Measurements from ENCODE around the gene RAPGEF3. TPM values are rescaled to one million over a fixed set of nuclear protein-coding genes. Genes with fewer than 3 reads are reported as not detected.

Gene RAPGEF3
- total and polyA plus RNA-seq, 9 donors = 7.5 to 20.5 (median 11.6) TPM

- 79% methylated on average over 8 of the region's 10 CpGs for whole genome bisulfite sequencing (ENCODE audit: insufficient coverage)
- Histone ChIP-seq H3K27me3 (ENCODE audit: control insufficient read depth, insufficient read depth, low read length) (no peaks in the 10 kb centered on the region), H3K36me3 (ENCODE audit: control insufficient read depth, insufficient read depth, low read length) (peaks cover 12% of the 10 kb centered on the region), H3K9me3 (replicated peaks; ENCODE audit: control insufficient read depth, low read depth, low read length) (no peaks in the 10 kb centered on the region), H3K27ac (ENCODE audit: low read length) (no peak overlapping the region), H3K4me3 (ENCODE audit: low read length) (no peak overlapping the region), H3K4me1 (ENCODE audit: control insufficient read depth, insufficient read depth, low read length) (peaks cover 25% of the 10 kb centered on the region)
- no peak for DNase-seq
Measured at GRCh38 chr12:47750229-47750798, 8.4 kb downstream of the RAPGEF3 start.

GRCh38 chr12:47748899-47749298 is 9.8 kb downstream of the RAPGEF3 start:
- 80% methylated on average over 3 of the region's 3 CpGs for WGBS (ENCODE audit: insufficient coverage)
- Histone ChIP-seq H3K9me3 (replicated peaks; ENCODE audit: control insufficient read depth, low read depth, low read length) (no peaks in the 10 kb centered on the region), H3K4me3 (ENCODE audit: low read length) (no peak overlapping the region), H3K27ac (ENCODE audit: low read length) (no peak overlapping the region), H3K36me3 (ENCODE audit: control insufficient read depth, insufficient read depth, low read length) (peaks cover 12% of the 10 kb centered on the region), H3K4me1 (ENCODE audit: control insufficient read depth, insufficient read depth, low read length) (peaks cover 16% of the 10 kb centered on the region), H3K27me3 (ENCODE audit: control insufficient read depth, insufficient read depth, low read length) (no peaks in the 10 kb centered on the region)
- no peak for DNase-seq

- H3K4me1 ChIP-seq (ENCODE audit: control insufficient read depth, insufficient read depth, low read length) = peaks cover 12% of the 10 kb centered on the region
- H3K9me3 ChIP-seq (replicated peaks; ENCODE audit: control insufficient read depth, low read depth, low read length) = no peaks in the 10 kb centered on the region
- WGBS (ENCODE audit: insufficient coverage) = no CpG with 5 or more reads among the region's 1 CpG
- no peak overlapping the region for H3K27ac ChIP-seq (ENCODE audit: low read length)
- no peak for DNase-seq
- peaks cover 2% of the 10 kb centered on the region for H3K27me3 ChIP-seq (ENCODE audit: control insufficient read depth, insufficient read depth, low read length)
- H3K36me3 ChIP-seq (ENCODE audit: control insufficient read depth, insufficient read depth, low read length) = peaks cover 12% of the 10 kb centered on the region
- H3K4me3 ChIP-seq (ENCODE audit: low read length) = no peak overlapping the region
Measured at GRCh38 chr12:47748507-47748828, 10.2 kb downstream of the RAPGEF3 start.

GRCh38 chr12:47747596-47748506 is 10.8 kb downstream of the RAPGEF3 start:
- Histone ChIP-seq H3K27me3 (ENCODE audit: control insufficient read depth, insufficient read depth, low read length) (peaks cover 5% of the 10 kb centered on the region), H3K4me1 (ENCODE audit: control insufficient read depth, insufficient read depth, low read length) (peaks cover 6% of the 10 kb centered on the region), H3K9me3 (replicated peaks; ENCODE audit: control insufficient read depth, low read depth, low read length) (no peaks in the 10 kb centered on the region), H3K4me3 (ENCODE audit: low read length) (no peak overlapping the region), H3K27ac (ENCODE audit: low read length) (no peak overlapping the region), H3K36me3 (ENCODE audit: control insufficient read depth, insufficient read depth, low read length) (peaks cover 12% of the 10 kb centered on the region)
- WGBS (ENCODE audit: insufficient coverage) = 83% methylated on average over 9 of the region's 14 CpGs
- no peak for DNase-seq

GRCh38 chr12:47747126-47747525 is 11.6 kb downstream of the RAPGEF3 start:
- H3K36me3 ChIP-seq (ENCODE audit: control insufficient read depth, insufficient read depth, low read length) = peaks cover 12% of the 10 kb centered on the region
- peaks cover 1% of the 10 kb centered on the region for H3K4me1 ChIP-seq (ENCODE audit: control insufficient read depth, insufficient read depth, low read length)
- WGBS (ENCODE audit: insufficient coverage) = 81% methylated on average over 4 of the region's 4 CpGs
- no peak overlapping the region for H3K4me3 ChIP-seq (ENCODE audit: low read length)
- no peaks in the 10 kb centered on the region for H3K9me3 ChIP-seq (replicated peaks; ENCODE audit: control insufficient read depth, low read depth, low read length)
- no peak overlapping the region for H3K27ac ChIP-seq (ENCODE audit: low read length)
- no peak for DNase-seq
- H3K27me3 ChIP-seq (ENCODE audit: control insufficient read depth, insufficient read depth, low read length) = peaks cover 5% of the 10 kb centered on the region

- Histone ChIP-seq H3K36me3 (ENCODE audit: control insufficient read depth, insufficient read depth, low read length) (peaks cover 12% of the 10 kb centered on the region), H3K4me1 (ENCODE audit: control insufficient read depth, insufficient read depth, low read length) (peaks cover 4% of the 10 kb centered on the region), H3K9me3 (replicated peaks; ENCODE audit: control insufficient read depth, low read depth, low read length) (no peaks in the 10 kb centered on the region), H3K4me3 (ENCODE audit: low read length) (no peak overlapping the region), H3K27ac (ENCODE audit: low read length) (no peak overlapping the region), H3K27me3 (ENCODE audit: control insufficient read depth, insufficient read depth, low read length) (peaks cover 5% of the 10 kb centered on the region)
- no peak for DNase-seq
- WGBS (ENCODE audit: insufficient coverage) = 92% methylated on average over 5 of the region's 7 CpGs
Measured at GRCh38 chr12:47746523-47746922, 12.2 kb downstream of the RAPGEF3 start.

GRCh38 chr12:47746073-47746472 is 12.6 kb downstream of the RAPGEF3 start:
- Histone ChIP-seq H3K4me3 (ENCODE audit: low read length) (no peak overlapping the region), H3K27ac (ENCODE audit: low read length) (no peak overlapping the region), H3K36me3 (ENCODE audit: control insufficient read depth, insufficient read depth, low read length) (peaks cover 12% of the 10 kb centered on the region), H3K9me3 (replicated peaks; ENCODE audit: control insufficient read depth, low read depth, low read length) (no peaks in the 10 kb centered on the region), H3K27me3 (ENCODE audit: control insufficient read depth, insufficient read depth, low read length) (peaks cover 5% of the 10 kb centered on the region), H3K4me1 (ENCODE audit: control insufficient read depth, insufficient read depth, low read length) (peaks cover 9% of the 10 kb centered on the region)
- whole genome bisulfite sequencing (ENCODE audit: insufficient coverage) = 42% methylated on average over 2 of the region's 5 CpGs
- DNase-seq = no peak

- no peak for DNase-seq
- Histone ChIP-seq H3K27me3 (ENCODE audit: control insufficient read depth, insufficient read depth, low read length) (peaks cover 5% of the 10 kb centered on the region), H3K9me3 (replicated peaks; ENCODE audit: control insufficient read depth, low read depth, low read length) (no peaks in the 10 kb centered on the region), H3K36me3 (ENCODE audit: control insufficient read depth, insufficient read depth, low read length) (peaks cover 12% of the 10 kb centered on the region), H3K4me1 (ENCODE audit: control insufficient read depth, insufficient read depth, low read length) (peaks cover 14% of the 10 kb centered on the region), H3K4me3 (ENCODE audit: low read length) (no peak overlapping the region), H3K27ac (ENCODE audit: low read length) (no peak overlapping the region)
- 41% methylated on average over 15 of the region's 16 CpGs for WGBS (ENCODE audit: insufficient coverage)
Measured at GRCh38 chr12:47745485-47746041, 13.1 kb downstream of the RAPGEF3 start.

- H3K4me3 ChIP-seq (ENCODE audit: low read length) = no peak overlapping the region
- H3K4me1 ChIP-seq (ENCODE audit: control insufficient read depth, insufficient read depth, low read length) = peaks cover 21% of the 10 kb centered on the region
- no peak overlapping the region for H3K27ac ChIP-seq (ENCODE audit: low read length)
- peaks cover 12% of the 10 kb centered on the region for H3K36me3 ChIP-seq (ENCODE audit: control insufficient read depth, insufficient read depth, low read length)
- 57% methylated on average over 8 of the region's 8 CpGs for WGBS (ENCODE audit: insufficient coverage)
- DNase-seq = no peak
- H3K27me3 ChIP-seq (ENCODE audit: control insufficient read depth, insufficient read depth, low read length) = peaks cover 5% of the 10 kb centered on the region
- no peaks in the 10 kb centered on the region for H3K9me3 ChIP-seq (replicated peaks; ENCODE audit: control insufficient read depth, low read depth, low read length)
Measured at GRCh38 chr12:47744778-47745436, 13.8 kb downstream of the RAPGEF3 start.
